Activated naive CD8-positive, alpha-beta T cell treated with anti-CD3 and anti-CD28 coated beads for 36 hours (primary cell): ENCODE measurements around the gene MTF1. TPM values are rescaled to one million over a fixed set of nuclear protein-coding genes. Genes with fewer than 3 reads are reported as not detected.

ENCODE experiments used
- DNase-seq: peaks from one replicate; pipeline ENCODE4 v3.0.0; 2021
- H3K27ac Mint-ChIP-seq: one replicate; pipeline ENCODE4 v1.8.0; 2022; ENCODE audit warnings: mild to moderate bottlenecking, moderate library complexity, mixed read lengths
- H3K27me3 Mint-ChIP-seq: one replicate; pipeline ENCODE4 v1.8.0; 2022; ENCODE audit warnings: mild to moderate bottlenecking, mixed read lengths
- H3K36me3 Mint-ChIP-seq: one replicate; pipeline ENCODE4 v1.8.0; 2021; ENCODE audit warnings: mild to moderate bottlenecking, mixed read lengths
- H3K4me1 Mint-ChIP-seq: one replicate; pipeline ENCODE4 v1.8.0; 2021; ENCODE audit warnings: mixed read lengths
- H3K4me3 Mint-ChIP-seq: one replicate; pipeline ENCODE4 v1.8.0; 2022; ENCODE audit warnings: mild to moderate bottlenecking, moderate library complexity, mixed read lengths
- H3K9me3 Mint-ChIP-seq: one replicate; pipeline ENCODE4 v1.8.0; 2022; ENCODE audit warnings: mixed read lengths
- total RNA-seq, 2 experiments: library from RNA; stranded (reverse); gene quantifications; one replicate each; pipeline ENCODE4 v1.2.3, GENCODE V29; 2021

The MTF1 gene
- total RNA-seq, 2 experiments from 2014 or later = 31.2 to 31.4 TPM

- Mint-ChIP-seq H3K36me3 (peaks cover 27% of the 10 kb centered on the region), H3K9me3 (no peaks in the 10 kb centered on the region), H3K27me3 (no peaks in the 10 kb centered on the region), H3K4me1 (peaks cover 34% of the 10 kb centered on the region), H3K4me3 (no peak overlapping the region), H3K27ac (no peak overlapping the region)
- DNase-seq = no peak
These were observed 7.6 kb downstream of the MTF1 start for GRCh38 chr1:37851782-37852210.

- Mint-ChIP-seq H3K4me3 (no peak overlapping the region), H3K4me1 (peaks cover 36% of the 10 kb centered on the region), H3K36me3 (peaks cover 25% of the 10 kb centered on the region), H3K27ac (no peak overlapping the region), H3K27me3 (no peaks in the 10 kb centered on the region), H3K9me3 (no peaks in the 10 kb centered on the region)
- DNase-seq = no peak
These were observed 8.1 kb downstream of the MTF1 start for GRCh38 chr1:37851262-37851661.

GRCh38 chr1:37850352-37850955 lies 8.9 kb downstream of the MTF1 start:
- no peak for DNase-seq
- Mint-ChIP-seq H3K27ac (no peak overlapping the region), H3K4me1 (peaks cover 42% of the 10 kb centered on the region), H3K36me3 (peaks cover 25% of the 10 kb centered on the region), H3K9me3 (no peaks in the 10 kb centered on the region), H3K4me3 (no peak overlapping the region), H3K27me3 (no peaks in the 10 kb centered on the region)

GRCh38 chr1:37849480-37849879 lies 9.9 kb downstream of the MTF1 start:
- Mint-ChIP-seq H3K4me1 (peaks cover 41% of the 10 kb centered on the region), H3K9me3 (no peaks in the 10 kb centered on the region), H3K27ac (no peak overlapping the region), H3K4me3 (no peak overlapping the region), H3K36me3 (peaks cover 21% of the 10 kb centered on the region), H3K27me3 (no peaks in the 10 kb centered on the region)
- DNase-seq = no peak

GRCh38 chr1:37846647-37847339 lies 12.6 kb downstream of the MTF1 start:
- peak; percentile 23 for DNase-seq
- H3K4me3 Mint-ChIP-seq = peak overlapping the region; percentile 66
- no peaks in the 10 kb centered on the region for H3K27me3 Mint-ChIP-seq
- peaks cover 36% of the 10 kb centered on the region for H3K4me1 Mint-ChIP-seq
- no peaks in the 10 kb centered on the region for H3K9me3 Mint-ChIP-seq
- H3K36me3 Mint-ChIP-seq = peaks cover 6% of the 10 kb centered on the region
- H3K27ac Mint-ChIP-seq = peak overlapping the region; percentile 73

GRCh38 chr1:37845786-37846185 lies 13.6 kb downstream of the MTF1 start:
- no peaks in the 10 kb centered on the region for H3K27me3 Mint-ChIP-seq
- no peak overlapping the region for H3K4me3 Mint-ChIP-seq
- no peak for DNase-seq
- peaks cover 36% of the 10 kb centered on the region for H3K4me1 Mint-ChIP-seq
- H3K9me3 Mint-ChIP-seq = no peaks in the 10 kb centered on the region
- H3K36me3 Mint-ChIP-seq = peaks cover 6% of the 10 kb centered on the region
- H3K27ac Mint-ChIP-seq = no peak overlapping the region

- Mint-ChIP-seq H3K4me1 (peaks cover 36% of the 10 kb centered on the region), H3K36me3 (peaks cover 6% of the 10 kb centered on the region), H3K4me3 (no peak overlapping the region), H3K27ac (peak overlapping the region; percentile 13), H3K9me3 (no peaks in the 10 kb centered on the region), H3K27me3 (no peaks in the 10 kb centered on the region)
- DNase-seq = no peak
These were observed 14.2 kb downstream of the MTF1 start for GRCh38 chr1:37845049-37845646.

- H3K36me3 Mint-ChIP-seq = peaks cover 6% of the 10 kb centered on the region
- H3K27me3 Mint-ChIP-seq = no peaks in the 10 kb centered on the region
These were observed 14.9 kb downstream of the MTF1 start for GRCh38 chr1:37844536-37844935.

GRCh38 chr1:37841652-37842051 lies 17.7 kb downstream of the MTF1 start:
- Mint-ChIP-seq H3K27me3 (no peaks in the 10 kb centered on the region), H3K27ac (no peak overlapping the region), H3K4me1 (peaks cover 27% of the 10 kb centered on the region), H3K4me3 (no peak overlapping the region), H3K9me3 (no peaks in the 10 kb centered on the region), H3K36me3 (peaks cover 3% of the 10 kb centered on the region)
- no peak for DNase-seq

More at GRCh38 chr1:37844536-37844935, 14.9 kb downstream of the MTF1 start:
- DNase-seq = no peak
- H3K9me3 Mint-ChIP-seq = no peaks in the 10 kb centered on the region
- no peak overlapping the region for H3K27ac Mint-ChIP-seq
- H3K4me1 Mint-ChIP-seq = peaks cover 36% of the 10 kb centered on the region
- H3K4me3 Mint-ChIP-seq = no peak overlapping the region

- peaks cover 4% of the 10 kb centered on the region for H3K36me3 Mint-ChIP-seq
- no peak overlapping the region for H3K4me3 Mint-ChIP-seq
- H3K27ac Mint-ChIP-seq = no peak overlapping the region
- H3K4me1 Mint-ChIP-seq = peaks cover 19% of the 10 kb centered on the region
- no peaks in the 10 kb centered on the region for H3K9me3 Mint-ChIP-seq
- H3K27me3 Mint-ChIP-seq = no peaks in the 10 kb centered on the region
- no peak for DNase-seq
These were observed 18.7 kb downstream of the MTF1 start for GRCh38 chr1:37840711-37841110.

GRCh38 chr1:37839676-37840075 lies 19.7 kb downstream of the MTF1 start:
- Mint-ChIP-seq H3K27me3 (no peaks in the 10 kb centered on the region), H3K4me1 (peaks cover 11% of the 10 kb centered on the region), H3K36me3 (peaks cover 4% of the 10 kb centered on the region)

GRCh38 chr1:37836788-37837187 lies 22.6 kb downstream of the MTF1 start:
- Mint-ChIP-seq H3K36me3 (peaks cover 12% of the 10 kb centered on the region), H3K27me3 (no peaks in the 10 kb centered on the region), H3K4me3 (no peak overlapping the region), H3K27ac (no peak overlapping the region), H3K4me1 (no peaks in the 10 kb centered on the region), H3K9me3 (no peaks in the 10 kb centered on the region)
- no peak for DNase-seq

More at GRCh38 chr1:37839676-37840075, 19.7 kb downstream of the MTF1 start:
- DNase-seq = no peak
- no peak overlapping the region for H3K27ac Mint-ChIP-seq
- no peak overlapping the region for H3K4me3 Mint-ChIP-seq
- H3K9me3 Mint-ChIP-seq = no peaks in the 10 kb centered on the region

GRCh38 chr1:37831809-37832208 lies 27.6 kb downstream of the MTF1 start:
- H3K4me1 Mint-ChIP-seq = peaks cover under 1% of the 10 kb centered on the region
- no peak overlapping the region for H3K4me3 Mint-ChIP-seq
- H3K9me3 Mint-ChIP-seq = no peaks in the 10 kb centered on the region
- no peak overlapping the region for H3K27ac Mint-ChIP-seq
- peaks cover 15% of the 10 kb centered on the region for H3K36me3 Mint-ChIP-seq
- H3K27me3 Mint-ChIP-seq = no peaks in the 10 kb centered on the region
- no peak for DNase-seq

GRCh38 chr1:37831109-37831508 lies 28.3 kb downstream of the MTF1 start:
- peaks cover 6% of the 10 kb centered on the region for H3K4me1 Mint-ChIP-seq
- no peaks in the 10 kb centered on the region for H3K27me3 Mint-ChIP-seq
- H3K9me3 Mint-ChIP-seq = no peaks in the 10 kb centered on the region
- no peak overlapping the region for H3K27ac Mint-ChIP-seq
- DNase-seq = no peak
- no peak overlapping the region for H3K4me3 Mint-ChIP-seq
- H3K36me3 Mint-ChIP-seq = peaks cover 19% of the 10 kb centered on the region

GRCh38 chr1:37828410-37829074 lies 30.9 kb downstream of the MTF1 start:
- H3K27me3 Mint-ChIP-seq = no peaks in the 10 kb centered on the region
- H3K9me3 Mint-ChIP-seq = no peaks in the 10 kb centered on the region
- no peak overlapping the region for H3K4me3 Mint-ChIP-seq
- H3K4me1 Mint-ChIP-seq = peaks cover 18% of the 10 kb centered on the region
- DNase-seq = no peak
- H3K36me3 Mint-ChIP-seq = peaks cover 19% of the 10 kb centered on the region
- H3K27ac Mint-ChIP-seq = no peak overlapping the region
